HEK293 (cell line): Measurements from ENCODE around the gene CCDC50.

ENCODE experiments used
- CTCF ChIP-seq: fragments of 450-650 bp; formaldehyde crosslinking; IDR thresholded peaks from 2 replicates; pipeline ENCODE4 v1.5.1; 2016; ENCODE audit warnings: missing biosample characterization, missing genetic modification characterization
- ELK4 ChIP-seq: IDR thresholded peaks from 2 replicates; pipeline ENCODE4 v1.6.1; 2011; ENCODE audit warnings: mild to moderate bottlenecking, low read depth, low read length, borderline replicate concordance
- REPIN1 ChIP-seq: fragments of 450-650 bp; formaldehyde crosslinking; IDR thresholded peaks from 2 replicates; pipeline ENCODE4 v1.5.1; 2017; ENCODE audit warnings: missing biosample characterization, missing genetic modification characterization, low read depth
- REST ChIP-seq: fragments of 450-650 bp; formaldehyde crosslinking; IDR thresholded peaks from 2 replicates; pipeline ENCODE4 v1.5.1; 2016; ENCODE audit warnings: missing biosample characterization, missing genetic modification characterization
- TCF7L2 ChIP-seq: IDR thresholded peaks from 2 replicates; pipeline ENCODE4 v1.6.1; 2011; ENCODE audit warnings: low read depth, mild to moderate bottlenecking, inconsistent platforms, low read length, moderate library complexity, borderline replicate concordance
- YY1 ChIP-seq: fragments of 450-650 bp; formaldehyde crosslinking; IDR thresholded peaks from 2 replicates; pipeline ENCODE4 v1.5.1; 2018; ENCODE audit warnings: missing biosample characterization, missing genetic modification characterization
- ZNF266 ChIP-seq: fragments of 450-650 bp; formaldehyde crosslinking; IDR thresholded peaks from 2 replicates; pipeline ENCODE4 v1.5.1; 2016; ENCODE audit warnings: missing biosample characterization, missing genetic modification characterization, low read depth
- ZNF280D ChIP-seq: fragments of 450-650 bp; formaldehyde crosslinking; IDR thresholded peaks from 2 replicates; pipeline ENCODE4 v1.5.1; 2016; ENCODE audit warnings: missing biosample characterization, missing genetic modification characterization
- ZNF48 ChIP-seq: fragments of 450-650 bp; formaldehyde crosslinking; IDR thresholded peaks from 2 replicates; pipeline ENCODE4 v1.5.1; 2016; ENCODE audit warnings: missing biosample characterization, missing genetic modification characterization
- ZNF510 ChIP-seq: fragments of 450-650 bp; formaldehyde crosslinking; IDR thresholded peaks from 2 replicates; pipeline ENCODE4 v1.5.1; 2018; ENCODE audit warnings: mild to moderate bottlenecking, missing genetic modification characterization, missing biosample characterization; ENCODE audit not compliant: insufficient replicate concordance
- ZNF580 ChIP-seq: fragments of 450-650 bp; formaldehyde crosslinking; IDR thresholded peaks from 2 replicates; pipeline ENCODE4 v1.5.1; 2016; ENCODE audit warnings: missing biosample characterization, missing genetic modification characterization
- ZNF747 ChIP-seq: fragments of 450-650 bp; formaldehyde crosslinking; IDR thresholded peaks from 2 replicates; pipeline ENCODE4 v1.5.1; 2016; ENCODE audit warnings: missing biosample characterization, missing genetic modification characterization
- ZNF830 ChIP-seq: fragments of 450-650 bp; IDR thresholded peaks from 2 replicates; pipeline ENCODE4 v1.5.0; 2018; ENCODE audit warnings: missing biosample characterization, missing genetic modification characterization, low read depth, mild to moderate bottlenecking, moderate library complexity

GRCh38 chr3:191320316-191320715 lies 8.9 kb upstream of the CCDC50 start:
- TF ChIP-seq ZNF280D (tag by site-specific recombination) (no peak), ZNF580 (tag by site-specific recombination) (no peak), REST (no peak), ZNF747 (tag by site-specific recombination) (no peak), ZNF266 (tag by site-specific recombination) (no peak), YY1 (tag by site-specific recombination) (no peak), ZNF830 (no peak), TCF7L2 (no peak), ZNF510 (tag by site-specific recombination) (no peak), ELK4 (no peak), REPIN1 (tag by site-specific recombination) (no peak), CTCF (tag by site-specific recombination) (no peak), ZNF48 (tag by site-specific recombination) (no peak)
